Measurements from ENCODE around the gene CTCF.

Gene CTCF

GRCh38 chr16:67666032-67666551 lies 103.8 kb downstream of the CTCF start:
- H3K27ac ChIP-seq (ENCODE audit: low read length), result peak overlapping the region; percentile 92
- H3K27me3 ChIP-seq (ENCODE audit: control insufficient read depth in 1 of 2, insufficient read depth in 2 of 2, low read length in 2 of 2), result no peaks in the 10 kb centered on the region
- peak overlapping the region; percentile 50 to 81 for H3K4me3 ChIP-seq (ENCODE audit: low read length in 2 of 2)
- H3K36me3 ChIP-seq (ENCODE audit: control insufficient read depth in 2 of 2, insufficient read depth in 2 of 2, low read length in 2 of 2), result peaks cover 8 to 13% of the 10 kb centered on the region in 2 donors
- peaks cover 34% of the 10 kb centered on the region for H3K4me1 ChIP-seq (ENCODE audit: control insufficient read depth, insufficient read depth, low read length)
- H3K9ac ChIP-seq (ENCODE audit: low read length in 2 of 2), result peak overlapping the region; percentile 51 to 59
- no peaks in the 10 kb centered on the region for H3K9me3 ChIP-seq (ENCODE audit: control insufficient read depth in 2 of 2, low read length in 2 of 2)

- Histone ChIP-seq H3K9ac (ENCODE audit: low read length in 2 of 2) (peak within 1 kb of the TSS; percentile 59 to 74), H3K4me3 (ENCODE audit: low read length in 2 of 2) (peak within 1 kb of the TSS; percentile 50 to 81), H3K36me3 (ENCODE audit: control insufficient read depth in 2 of 2, insufficient read depth in 2 of 2, low read length in 2 of 2) (peaks cover 8 to 13% of the 10 kb centered on the region in 2 donors), H3K27ac (ENCODE audit: low read length) (peak within 1 kb of the TSS; percentile 92), H3K27me3 (ENCODE audit: control insufficient read depth in 1 of 2, insufficient read depth in 2 of 2, low read length in 2 of 2) (no peaks in the 10 kb centered on the region), H3K9me3 (ENCODE audit: control insufficient read depth in 2 of 2, low read length in 2 of 2) (no peaks in the 10 kb centered on the region), H3K4me1 (ENCODE audit: control insufficient read depth, insufficient read depth, low read length) (peaks cover 27% of the 10 kb centered on the region)
Observed at GRCh38 chr16:67666559-67667452, 104.5 kb downstream of the CTCF start, which contains the start of the genes C16orf86 and ENKD1. C16orf86 (plus strand) TSS chr16:67666814; CDS start chr16:67666971, 157 bp downstream. ENKD1 (minus strand) TSS chr16:67666750; CDS start chr16:67666442, 308 bp downstream.

GRCh38 chr16:67667453-67667816 lies 105.1 kb downstream of the CTCF start:
- no peaks in the 10 kb centered on the region for H3K27me3 ChIP-seq (ENCODE audit: control insufficient read depth in 1 of 2, insufficient read depth in 2 of 2, low read length in 2 of 2)
- peak overlapping the region; percentile 92 for H3K27ac ChIP-seq (ENCODE audit: low read length)
- peak overlapping the region; percentile 59 to 74 for H3K9ac ChIP-seq (ENCODE audit: low read length in 2 of 2)
- H3K4me3 ChIP-seq (ENCODE audit: low read length in 2 of 2), result peak overlapping the region; percentile 50 to 81
- peaks cover 25% of the 10 kb centered on the region for H3K4me1 ChIP-seq (ENCODE audit: control insufficient read depth, insufficient read depth, low read length)
- no peaks in the 10 kb centered on the region for H3K9me3 ChIP-seq (ENCODE audit: control insufficient read depth in 2 of 2, low read length in 2 of 2)
- peaks cover 7 to 13% of the 10 kb centered on the region in 2 donors for H3K36me3 ChIP-seq (ENCODE audit: control insufficient read depth in 2 of 2, insufficient read depth in 2 of 2, low read length in 2 of 2)

GRCh38 chr16:67667817-67668494 lies 105.6 kb downstream of the CTCF start:
- Histone ChIP-seq H3K9ac (ENCODE audit: low read length in 2 of 2) (peak overlapping the region in 1 of 2 donors; percentile 51), H3K9me3 (ENCODE audit: control insufficient read depth in 2 of 2, low read length in 2 of 2) (no peaks in the 10 kb centered on the region), H3K4me1 (ENCODE audit: control insufficient read depth, insufficient read depth, low read length) (peaks cover 28% of the 10 kb centered on the region), H3K36me3 (ENCODE audit: control insufficient read depth in 2 of 2, insufficient read depth in 2 of 2, low read length in 2 of 2) (peaks cover 3 to 12% of the 10 kb centered on the region in 2 donors), H3K4me3 (ENCODE audit: low read length in 2 of 2) (peak overlapping the region; percentile 50 to 81), H3K27ac (ENCODE audit: low read length) (peak overlapping the region; percentile 92), H3K27me3 (ENCODE audit: control insufficient read depth in 1 of 2, insufficient read depth in 2 of 2, low read length in 2 of 2) (no peaks in the 10 kb centered on the region)

- H3K9me3 ChIP-seq (ENCODE audit: control insufficient read depth in 2 of 2, low read length in 2 of 2), result no peaks in the 10 kb centered on the region
- H3K4me1 ChIP-seq (ENCODE audit: control insufficient read depth, insufficient read depth, low read length), result peaks cover 35% of the 10 kb centered on the region
- no peak overlapping the region for H3K9ac ChIP-seq (ENCODE audit: low read length in 2 of 2)
- H3K27me3 ChIP-seq (ENCODE audit: control insufficient read depth in 1 of 2, insufficient read depth in 2 of 2, low read length in 2 of 2), result no peaks in the 10 kb centered on the region
- no peak overlapping the region for H3K4me3 ChIP-seq (ENCODE audit: low read length in 2 of 2)
- peak overlapping the region; percentile 92 for H3K27ac ChIP-seq (ENCODE audit: low read length)
- H3K36me3 ChIP-seq (ENCODE audit: control insufficient read depth in 2 of 2, insufficient read depth in 2 of 2, low read length in 2 of 2), result peaks cover 3 to 8% of the 10 kb centered on the region in 2 donors
Observed at GRCh38 chr16:67668495-67669157, 106.3 kb downstream of the CTCF start.

- no peaks in the 10 kb centered on the region for H3K9me3 ChIP-seq (ENCODE audit: control insufficient read depth in 2 of 2, low read length in 2 of 2)
- no peak overlapping the region for H3K4me3 ChIP-seq (ENCODE audit: low read length in 2 of 2)
- H3K27ac ChIP-seq (ENCODE audit: low read length), result no peak overlapping the region
- peaks cover 0 to under 1% of the 10 kb centered on the region in 2 donors for H3K36me3 ChIP-seq (ENCODE audit: control insufficient read depth in 2 of 2, insufficient read depth in 2 of 2, low read length in 2 of 2)
- peaks cover 41% of the 10 kb centered on the region for H3K4me1 ChIP-seq (ENCODE audit: control insufficient read depth, insufficient read depth, low read length)
- no peaks in the 10 kb centered on the region for H3K27me3 ChIP-seq (ENCODE audit: control insufficient read depth in 1 of 2, insufficient read depth in 2 of 2, low read length in 2 of 2)
- H3K9ac ChIP-seq (ENCODE audit: low read length in 2 of 2), result no peak overlapping the region
Observed at GRCh38 chr16:67669499-67670101, 107.3 kb downstream of the CTCF start.

- Histone ChIP-seq H3K4me1 (ENCODE audit: control insufficient read depth, insufficient read depth, low read length) (peaks cover 33% of the 10 kb centered on the region), H3K9me3 (ENCODE audit: control insufficient read depth in 2 of 2, low read length in 2 of 2) (no peaks in the 10 kb centered on the region), H3K36me3 (ENCODE audit: control insufficient read depth in 2 of 2, insufficient read depth in 2 of 2, low read length in 2 of 2) (peaks cover 0 to 3% of the 10 kb centered on the region in 2 donors), H3K9ac (ENCODE audit: low read length in 2 of 2) (no peak overlapping the region), H3K27me3 (ENCODE audit: control insufficient read depth in 1 of 2, insufficient read depth in 2 of 2, low read length in 2 of 2) (no peaks in the 10 kb centered on the region), H3K27ac (ENCODE audit: low read length) (no peak overlapping the region), H3K4me3 (ENCODE audit: low read length in 2 of 2) (no peak overlapping the region)
Observed at GRCh38 chr16:67672306-67672705, 110.0 kb downstream of the CTCF start.

- Histone ChIP-seq H3K27me3 (ENCODE audit: control insufficient read depth in 1 of 2, insufficient read depth in 2 of 2, low read length in 2 of 2) (no peaks in the 10 kb centered on the region), H3K9ac (ENCODE audit: low read length in 2 of 2) (peak overlapping the region in 1 of 2 donors; percentile 36), H3K4me1 (ENCODE audit: control insufficient read depth, insufficient read depth, low read length) (peaks cover 26% of the 10 kb centered on the region), H3K36me3 (ENCODE audit: control insufficient read depth in 2 of 2, insufficient read depth in 2 of 2, low read length in 2 of 2) (peaks cover 0 to 3% of the 10 kb centered on the region in 2 donors), H3K9me3 (ENCODE audit: control insufficient read depth in 2 of 2, low read length in 2 of 2) (no peaks in the 10 kb centered on the region), H3K27ac (ENCODE audit: low read length) (peak overlapping the region; percentile 49), H3K4me3 (ENCODE audit: low read length in 2 of 2) (no peak overlapping the region)
Observed at GRCh38 chr16:67672739-67673662, 110.7 kb downstream of the CTCF start.

GRCh38 chr16:67673712-67674580 lies 111.6 kb downstream of the CTCF start:
- Histone ChIP-seq H3K27me3 (ENCODE audit: control insufficient read depth in 1 of 2, insufficient read depth in 2 of 2, low read length in 2 of 2) (no peaks in the 10 kb centered on the region), H3K4me3 (ENCODE audit: low read length in 2 of 2) (no peak overlapping the region), H3K27ac (ENCODE audit: low read length) (peak overlapping the region; percentile 73), H3K36me3 (ENCODE audit: control insufficient read depth in 2 of 2, insufficient read depth in 2 of 2, low read length in 2 of 2) (peaks cover 0 to 3% of the 10 kb centered on the region in 2 donors), H3K9me3 (ENCODE audit: control insufficient read depth in 2 of 2, low read length in 2 of 2) (no peaks in the 10 kb centered on the region), H3K9ac (ENCODE audit: low read length in 2 of 2) (peak overlapping the region in 1 of 2 donors; percentile 36), H3K4me1 (ENCODE audit: control insufficient read depth, insufficient read depth, low read length) (peaks cover 27% of the 10 kb centered on the region)
